GM18951 (cell line): ENCODE data around the gene CSDE1.
A peak's percentile ranks its signal among the peaks of the same experiment; 100 is the strongest.

Source experiments
- POLR2A ChIP-seq: IDR thresholded peaks from 4 replicates; pipeline ENCODE4 v1.6.1; 2011; ENCODE audit warnings: mild to moderate bottlenecking; ENCODE audit not compliant: insufficient read length, insufficient read depth; ENCODE audit errors: extremely low read depth
- in situ Hi-C: fragments of 300-500 bp; cut with MboI; formaldehyde crosslinking; loops from one replicate; pipeline ENCODE4 v1.12.0; 2022; ENCODE audit warnings: low sequenced_read_pairs, mixed read lengths, inconsistent platforms; ENCODE audit not compliant: unreplicated experiment

The CSDE1 gene

GRCh38 chr1:114735479-114735878 lies 22.3 kb downstream of the CSDE1 start:
- no peak for TF ChIP-seq POLR2A
- in situ Hi-C loops: no loop called here

- TF ChIP-seq POLR2A: no peak
- in situ Hi-C loops: no loop called here
These were observed 28.0 kb downstream of the CSDE1 start for GRCh38 chr1:114729782-114730181.

- TF ChIP-seq POLR2A: no peak
- in situ Hi-C loops: no loop called here
These were observed 29.2 kb downstream of the CSDE1 start for GRCh38 chr1:114728553-114728952.

- in situ Hi-C loops: no loop called here
- no peak for TF ChIP-seq POLR2A
These were observed 32.6 kb downstream of the CSDE1 start for GRCh38 chr1:114725230-114725629.

GRCh38 chr1:114723915-114724314 lies 33.9 kb downstream of the CSDE1 start:
- no peak for TF ChIP-seq POLR2A
- in situ Hi-C loops: no loop called here

- in situ Hi-C loops: no loop called here
- no peak for TF ChIP-seq POLR2A
These were observed 34.3 kb downstream of the CSDE1 start for GRCh38 chr1:114723457-114723856.

- TF ChIP-seq POLR2A: no peak
- in situ Hi-C loops: no loop called here
These were observed 37.3 kb downstream of the CSDE1 start for GRCh38 chr1:114720492-114720891.

GRCh38 chr1:114719424-114719787 lies 38.4 kb downstream of the CSDE1 start:
- TF ChIP-seq POLR2A: no peak

GRCh38 chr1:114718661-114719423 lies 38.9 kb downstream of the CSDE1 start:
- in situ Hi-C loops: no loop called here
- no peak for TF ChIP-seq POLR2A

More at GRCh38 chr1:114719424-114719787, 38.4 kb downstream of the CSDE1 start:
- in situ Hi-C loops: no loop called here

- in situ Hi-C loops: no loop called here
- peak; percentile 71 for TF ChIP-seq POLR2A
These were observed 41.2 kb downstream of the CSDE1 start, which contains the start of gene NRAS for GRCh38 chr1:114716304-114717170. NRAS (minus strand) TSS chr1:114716771; CDS start chr1:114716160, 611 bp downstream.

GRCh38 chr1:114715952-114716303 lies 41.9 kb downstream of the CSDE1 start:
- in situ Hi-C loops: no loop called here
- TF ChIP-seq POLR2A: no peak

- in situ Hi-C loops: no loop called here
- TF ChIP-seq POLR2A: no peak
These were observed 44.8 kb downstream of the CSDE1 start for GRCh38 chr1:114712977-114713376.

GRCh38 chr1:114710360-114710759 lies 47.4 kb downstream of the CSDE1 start:
- in situ Hi-C loops: no loop called here
- no peak for TF ChIP-seq POLR2A

GRCh38 chr1:114707604-114708003 lies 50.2 kb downstream of the CSDE1 start:
- in situ Hi-C loops: no loop called here
- no peak for TF ChIP-seq POLR2A
